ENCODE data around the gene RNASEH1. TPM values are rescaled to one million over a fixed set of nuclear protein-coding genes. Genes with fewer than 3 reads are reported as not detected.

RNASEH1 gene
- total and polyA plus RNA-seq, 11 donors = 12.8 to 31.4 (median 20.0) TPM

DNA sequence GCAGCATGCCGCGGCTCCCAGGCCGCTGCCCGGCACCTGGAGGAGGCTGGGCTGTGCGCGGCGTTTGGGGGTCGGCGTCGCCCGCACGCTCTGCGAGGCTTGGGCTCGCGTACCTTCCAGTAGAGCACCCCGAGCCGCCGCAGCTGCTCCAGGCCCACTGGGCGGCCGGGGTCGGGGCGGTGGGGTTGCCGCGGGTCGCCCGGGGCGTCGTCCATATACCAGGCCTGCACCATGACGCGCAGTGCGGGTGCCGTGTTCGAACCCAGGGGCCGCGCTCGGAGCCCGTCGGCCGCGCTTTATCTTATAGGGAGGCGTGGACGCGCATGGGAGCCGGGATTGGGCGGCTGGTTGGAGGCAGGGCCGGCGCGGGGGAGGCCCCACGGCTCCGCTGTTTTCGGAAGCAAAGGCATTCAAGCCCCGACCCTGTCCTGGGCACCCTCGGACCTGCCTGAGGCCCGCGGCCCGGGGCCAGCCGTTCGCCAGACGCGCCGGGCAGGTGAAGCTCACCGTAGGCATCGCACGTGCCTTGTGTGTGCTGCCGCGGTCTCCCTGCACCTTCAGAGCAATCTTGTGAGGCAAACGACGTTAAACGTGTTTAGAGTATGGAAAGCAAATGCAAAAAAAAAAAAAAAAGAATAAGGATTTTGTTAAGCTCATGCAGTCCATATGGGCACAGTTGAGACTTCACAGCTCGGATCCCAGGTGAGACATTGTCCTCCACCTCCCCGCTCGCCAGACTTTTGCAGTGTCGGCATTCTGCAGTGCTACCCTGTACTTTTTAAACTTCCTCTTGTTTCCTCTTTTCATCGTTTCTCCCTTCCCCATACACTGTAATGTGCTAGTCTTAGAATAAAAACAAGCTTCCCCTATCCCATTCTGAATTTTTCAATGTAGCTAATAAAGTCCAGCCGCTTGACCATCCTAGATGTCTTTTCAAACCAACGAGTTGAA is 38.6 kb downstream of the RNASEH1 start, which contains the start of gene ADI1:
ADI1 (minus strand) TSS at position 277 of the 951 bp plus-strand sequence; CDS start at position 233, 44 bp downstream.
- intact Hi-C loops (cut with DNase I) = loop anchor here in 3 of 10 donors (1.0 to 5.0 kb wide), 4 partner anchors 39 to 142 kb away; partner anchors contain the start of genes EIPR1 (in 2 of the 3), TRAPPC12 (in 2 of the 3) and RNASEH1 (in 1 of the 3)
- 3 to 12% (median 4%) methylated on average over 30 to 76 of the region's 76 CpGs for WGBS, 4 donors

DNA sequence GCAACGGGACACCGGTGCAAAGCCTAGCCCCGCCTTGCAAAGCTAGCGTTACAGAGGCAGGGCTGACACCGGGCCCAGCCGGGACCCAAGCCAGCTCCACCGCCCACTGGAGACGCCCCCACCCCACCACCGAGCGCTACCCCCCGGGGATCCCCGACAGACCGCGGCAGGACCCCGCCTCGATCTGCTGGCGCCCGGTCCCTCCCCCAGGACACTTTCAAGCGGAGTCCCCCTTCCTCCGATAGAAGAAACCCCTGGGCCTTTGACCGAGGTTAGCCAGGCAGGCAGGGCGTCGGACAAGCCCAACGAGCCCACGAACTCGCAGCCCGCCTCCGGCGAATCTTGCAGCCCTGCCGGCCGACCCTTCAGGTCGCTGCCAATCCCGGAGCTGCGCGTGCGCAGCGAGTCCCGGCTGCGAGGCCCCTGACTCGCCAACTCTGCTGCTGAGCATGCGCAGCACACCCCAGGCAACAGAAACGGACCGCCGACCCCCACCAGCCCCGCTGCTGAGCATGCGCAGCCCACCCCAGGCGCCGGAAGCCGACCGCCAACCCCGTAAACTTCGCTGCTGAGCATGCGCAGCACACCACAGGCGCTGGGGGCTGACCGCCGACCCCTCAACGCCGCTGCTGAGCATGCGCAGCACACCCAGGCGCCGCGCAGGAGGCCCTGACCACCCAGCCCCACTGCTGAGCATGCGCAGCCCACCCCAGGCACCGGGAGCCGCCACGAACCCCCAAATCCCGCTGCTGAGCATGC is 39.5 kb downstream of the RNASEH1 start:
- intact Hi-C loops (cut with DNase I) = loop anchor here in 2 of 10 donors (1.0 to 5.0 kb wide), 3 partner anchors 40 to 141 kb away; partner anchors contain the start of genes EIPR1 (in 2 of the 2), TRAPPC12 (in 2 of the 2) and RNASEH1 (in 1 of the 2)
- H3K4me3 ChIP-seq = peak overlapping the region; percentile 74 to 99 (median 90)
- H3K4me1 ChIP-seq = peaks cover 0 to 55% (median 37%) of the 10 kb centered on the region in 12 donors
- TF ChIP-seq, protein P1, sequence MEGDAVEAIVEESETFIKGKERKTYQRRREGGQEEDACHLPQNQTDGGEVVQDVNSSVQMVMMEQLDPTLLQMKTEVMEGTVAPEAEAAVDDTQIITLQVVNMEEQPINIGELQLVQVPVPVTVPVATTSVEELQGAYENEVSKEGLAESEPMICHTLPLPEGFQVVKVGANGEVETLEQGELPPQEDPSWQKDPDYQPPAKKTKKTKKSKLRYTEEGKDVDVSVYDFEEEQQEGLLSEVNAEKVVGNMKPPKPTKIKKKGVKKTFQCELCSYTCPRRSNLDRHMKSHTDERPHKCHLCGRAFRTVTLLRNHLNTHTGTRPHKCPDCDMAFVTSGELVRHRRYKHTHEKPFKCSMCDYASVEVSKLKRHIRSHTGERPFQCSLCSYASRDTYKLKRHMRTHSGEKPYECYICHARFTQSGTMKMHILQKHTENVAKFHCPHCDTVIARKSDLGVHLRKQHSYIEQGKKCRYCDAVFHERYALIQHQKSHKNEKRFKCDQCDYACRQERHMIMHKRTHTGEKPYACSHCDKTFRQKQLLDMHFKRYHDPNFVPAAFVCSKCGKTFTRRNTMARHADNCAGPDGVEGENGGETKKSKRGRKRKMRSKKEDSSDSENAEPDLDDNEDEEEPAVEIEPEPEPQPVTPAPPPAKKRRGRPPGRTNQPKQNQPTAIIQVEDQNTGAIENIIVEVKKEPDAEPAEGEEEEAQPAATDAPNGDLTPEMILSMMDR (IDR thresholded peaks at IDR 0.05) = no peak
- peak; percentile 52 to 66 for TF ChIP-seq POLR2A (IDR thresholded peaks at IDR 0.05)
- DNase-seq = peak; percentile 99 to 100 (median 99)
- H3K36me3 ChIP-seq = peaks cover 0 to 17% (median 3%) of the 10 kb centered on the region in 9 donors
- 1 to 2% (median 1%) methylated on average over 22 to 67 of the region's 67 CpGs for WGBS, 4 donors
- ATAC-seq = peak; percentile 90 to 96 (median 96)
- no peaks in the 10 kb centered on the region for H3K27me3 ChIP-seq
- peak overlapping the region; percentile 97 to 100 (median 99) for H3K27ac ChIP-seq
- peaks cover 0 to 7% (median 0%) of the 10 kb centered on the region in 12 donors for H3K9me3 ChIP-seq

More for the DNA sequence above, 38.6 kb downstream of the RNASEH1 start, which contains the start of gene ADI1:
- ATAC-seq = peak; percentile 44 to 84 (median 68)
- H3K27me3 ChIP-seq = no peaks in the 10 kb centered on the region
- TF ChIP-seq POLR2A (IDR thresholded peaks at IDR 0.05) = peak; percentile 7 to 70
- TF ChIP-seq, protein P1 (IDR thresholded peaks at IDR 0.05) = no peak
- peak; percentile 84 to 94 (median 86) for DNase-seq
- H3K36me3 ChIP-seq = peaks cover 0 to 9% (median 0%) of the 10 kb centered on the region in 9 donors
- peaks cover 0 to 64% (median 45%) of the 10 kb centered on the region in 12 donors for H3K4me1 ChIP-seq
- peak within 1 kb of the TSS; percentile 74 to 99 (median 90) for H3K4me3 ChIP-seq
- H3K27ac ChIP-seq = peak within 1 kb of the TSS; percentile 97 to 100 (median 99)
- peaks cover 0 to 7% (median 0%) of the 10 kb centered on the region in 12 donors for H3K9me3 ChIP-seq

DNA sequence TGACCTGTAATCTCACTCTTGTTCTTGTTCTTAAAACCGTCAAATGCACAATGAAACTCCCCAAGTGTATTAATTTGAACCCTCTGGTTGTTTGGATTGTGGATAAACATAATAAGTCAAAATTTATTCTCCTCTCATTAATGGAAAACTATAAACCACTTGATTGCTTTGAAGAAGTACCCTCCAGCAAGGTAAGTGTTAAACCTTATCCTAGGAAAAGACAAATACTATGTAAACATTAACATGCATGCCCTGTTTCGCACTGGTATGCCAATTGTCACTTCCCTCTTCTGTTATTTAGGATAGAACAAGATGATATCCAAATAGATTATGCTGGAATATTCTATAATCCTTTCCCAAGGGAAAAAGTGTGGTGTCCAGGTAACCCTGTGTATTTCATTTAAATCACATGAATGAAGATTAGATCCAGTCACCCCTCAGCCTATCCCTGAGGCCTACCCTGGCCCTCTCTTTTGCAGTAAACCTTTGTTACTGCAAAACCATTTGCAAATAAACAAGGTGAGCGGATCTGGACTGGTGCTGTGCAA is 40.1 kb downstream of the RNASEH1 start:
- TF ChIP-seq, protein P1 (IDR thresholded peaks at IDR 0.05) = no peak
- TF ChIP-seq POLR2A (IDR thresholded peaks at IDR 0.05) = no peak
- H3K36me3 ChIP-seq = peaks cover 0 to 24% (median 10%) of the 10 kb centered on the region in 9 donors
- peak overlapping the region; percentile 74 to 99 (median 87) for H3K4me3 ChIP-seq
- DNase-seq = no peak
- H3K27ac ChIP-seq = peak overlapping the region; percentile 76 to 100 (median 99)
- 24 to 31% (median 27%) methylated on average over 3 of the region's 3 CpGs for WGBS, 4 donors
- ATAC-seq = no peak
- peaks cover 0 to 49% (median 30%) of the 10 kb centered on the region in 12 donors for H3K4me1 ChIP-seq
- peaks cover 0 to 7% (median 0%) of the 10 kb centered on the region in 12 donors for H3K9me3 ChIP-seq
- intact Hi-C loops (cut with DNase I) = loop anchor here in 2 of 10 donors (2.0 to 5.0 kb wide), 2 partner anchors 47 to 141 kb away; partner anchors contain the start of genes EIPR1 (in 2 of the 2) and TRAPPC12 (in 2 of the 2)
- no peaks in the 10 kb centered on the region for H3K27me3 ChIP-seq
